PC-9 (cell line): Measurements from ENCODE around the gene PI4KA. TPM values are rescaled to one million over a fixed set of nuclear protein-coding genes. Genes with fewer than 3 reads are reported as not detected.
A peak's percentile ranks its signal among the peaks of the same experiment; 100 is the strongest.
"Not testable (repeated sequence)": the region's sequence is repeated elsewhere in the genome, so short reads cannot be mapped to it uniquely, and the experiment has no call there.

Source experiments
- BruUV-seq: library from RNA; stranded (reverse); fragments of 400-500 nt; replicated peaks from 2 replicates; lab custom pipeline; 2021; lab: Mats Ljungman, UMichigan
- CTCF ChIA-PET: fragments of 300-600 bp; sonication (Branson Sonifier 250); formaldehyde crosslinking; loops from one replicate; lab custom pipeline; 2022; ENCODE audit warnings: antibody characterized with exemption; lab: Charles Lee
- POLR2A ChIA-PET: fragments of 300-600 bp; sonication (Branson Sonifier 250); formaldehyde crosslinking; loops from one replicate; lab custom pipeline; 2022; ENCODE audit warnings: antibody characterized with exemption; ENCODE audit not compliant: unreplicated experiment; lab: Charles Lee
- DNase-seq, 2 experiments: peaks; one replicate each; pipeline versions ENCODE4 v3.0.0 to v3.0.0-alpha.2; 2015 to 2022; ENCODE audit warnings: mixed read lengths in 1 of 2
- H2AFZ ChIP-seq: fragments of 200-600 bp; sonication (generic); 2 replicates; pipeline ENCODE4 v1.8.1; 2017; ENCODE audit warnings: antibody characterized with exemption
- H3F3A ChIP-seq: fragments of 200-600 bp; sonication (generic); 2 replicates; pipeline ENCODE4 v1.8.1; 2017; ENCODE audit warnings: antibody characterized with exemption, mild to moderate bottlenecking, low read depth; ENCODE audit not compliant: insufficient read depth
- H3K27ac ChIP-seq: fragments of 200-600 bp; sonication (generic); 2 replicates; pipeline ENCODE4 v1.6.1; 2016; ENCODE audit warnings: mixed run types
- H3K27me3 ChIP-seq: fragments of 200-600 bp; sonication (generic); 2 replicates; pipeline ENCODE4 v1.6.1; 2016; ENCODE audit warnings: low read depth, mixed run types; ENCODE audit not compliant: insufficient read depth
- H3K36me3 ChIP-seq: fragments of 200-600 bp; sonication (generic); 2 replicates; pipeline ENCODE4 v1.6.1; 2016; ENCODE audit warnings: low read depth, mixed run types
- H3K4me1 ChIP-seq: fragments of 200-600 bp; sonication (generic); replicated peaks from 2 replicates; pipeline ENCODE4 v1.6.1; 2016; ENCODE audit warnings: mixed run types; ENCODE audit not compliant: insufficient read depth
- H3K4me2 ChIP-seq: fragments of 200-600 bp; sonication (generic); 2 replicates; pipeline ENCODE4 v1.6.1; 2017; ENCODE audit warnings: mixed run types
- H3K4me3 ChIP-seq: fragments of 200-600 bp; sonication (generic); 2 replicates; pipeline ENCODE4 v1.6.1; 2016; ENCODE audit warnings: mixed run types
- H3K79me2 ChIP-seq: fragments of 200-600 bp; sonication (generic); 2 replicates; pipeline ENCODE4 v1.6.1; 2017; ENCODE audit warnings: low read depth, mixed run types
- H3K9me2 ChIP-seq: fragments of 200-600 bp; sonication (generic); 2 replicates; pipeline ENCODE4 v1.8.1; 2017; ENCODE audit warnings: mild to moderate bottlenecking; ENCODE audit not compliant: insufficient read depth
- H3K9me3 ChIP-seq: fragments of 200-600 bp; sonication (generic); 2 replicates; pipeline ENCODE4 v1.8.1; 2016; ENCODE audit warnings: low read depth; ENCODE audit not compliant: insufficient read depth
- H4K20me1 ChIP-seq: fragments of 200-600 bp; sonication (generic); 2 replicates; pipeline ENCODE4 v1.8.1; 2017; ENCODE audit not compliant: insufficient read depth
- intact Hi-C: fragments of 100-400 bp; cut with micrococcal nuclease; formaldehyde crosslinking; loops from one replicate; pipeline ENCODE4 v1.10.0; 2022; ENCODE audit not compliant: unreplicated experiment
- total RNA-seq: library from RNA; stranded (reverse); gene quantifications from 2 replicates; pipeline ENCODE4 v1.2.3, GENCODE V29; 2021

The PI4KA gene
- total RNA-seq, 1 experiment from 2014 or later, result 27.9 TPM

- BruUV-seq, H4K20me1 ChIP-seq, H3K9me2 ChIP-seq, POLR2A ChIA-PET, H2AFZ ChIP-seq, H3K4me2 ChIP-seq, H3K36me3 ChIP-seq, H3K4me1 ChIP-seq, DNase-seq, H3K27ac ChIP-seq, H3K9me3 ChIP-seq, intact Hi-C loops, H3K27me3 ChIP-seq, H3F3A ChIP-seq, H3K79me2 ChIP-seq, H3K4me3 ChIP-seq, CTCF ChIA-PET: not testable (repeated sequence)
These were observed 151.0 kb downstream of the PI4KA start for GRCh38 chr22:20707549-20708118.

- H3K4me1 ChIP-seq, H3K36me3 ChIP-seq, H4K20me1 ChIP-seq, H3F3A ChIP-seq, H3K27ac ChIP-seq, H3K9me3 ChIP-seq, BruUV-seq, H3K27me3 ChIP-seq, H3K9me2 ChIP-seq, H2AFZ ChIP-seq, H3K79me2 ChIP-seq: not testable (repeated sequence)
- H3K4me2 ChIP-seq, result peak overlapping the region; percentile 67
- peak in 1 of 2 experiments; percentile 29 for DNase-seq
- ChIA-PET POLR2A (interaction anchor here (0.7 kb wide), 1 partner anchor 19 kb away, joined by 6 read pairs; no protein-coding TSS in a partner anchor), CTCF (interaction anchor here (0.5 kb wide), 1 partner anchor 16 kb away, joined by 7 read pairs; no protein-coding TSS in a partner anchor)
- intact Hi-C loops, result loop anchor here (5.0 kb wide), 1 partner anchor 137 kb away; no protein-coding TSS in a partner anchor
- H3K4me3 ChIP-seq, result peak overlapping the region; percentile 38; the same call in 1 of the 2 replicates
These were observed 154.6 kb downstream of the PI4KA start for GRCh38 chr22:20703816-20704609.

- H3K4me2 ChIP-seq, result peak overlapping the region; percentile 67; the same call in 1 of the 2 replicates
- DNase-seq, H2AFZ ChIP-seq, BruUV-seq, H3K27me3 ChIP-seq, H3K79me2 ChIP-seq, H3K27ac ChIP-seq, POLR2A ChIA-PET, H3F3A ChIP-seq, H3K36me3 ChIP-seq, H3K9me3 ChIP-seq, H4K20me1 ChIP-seq, H3K4me1 ChIP-seq, H3K9me2 ChIP-seq: not testable (repeated sequence)
- H3K4me3 ChIP-seq, result peak overlapping the region; percentile 38; the same call in 1 of the 2 replicates
- intact Hi-C loops, result loop anchor here (5.0 kb wide), 1 partner anchor 136 kb away; no protein-coding TSS in a partner anchor
- CTCF ChIA-PET, result interaction anchor here (0.5 kb wide), 1 partner anchor 15 kb away, joined by 7 read pairs; no protein-coding TSS in a partner anchor
These were observed 155.2 kb downstream of the PI4KA start for GRCh38 chr22:20703414-20703806.

- POLR2A ChIA-PET, result interaction anchor here (0.6 to 0.7 kb wide), 2 partner anchors 58 to 133 kb away, joined by 3 to 4 read pairs; no protein-coding TSS in a partner anchor
- Histone ChIP-seq H3K27ac (peak overlapping the region; percentile 37; the same call in 1 of the 2 replicates), H2AFZ (peak overlapping the region; percentile 68), H3K4me2 (peak overlapping the region; percentile 58), H3K4me3 (peak overlapping the region; percentile 53; the same call in 1 of the 2 replicates)
- DNase-seq, result peak; percentile 89
- H3K9me3 ChIP-seq, H3K4me1 ChIP-seq, H4K20me1 ChIP-seq, H3K27me3 ChIP-seq, H3K9me2 ChIP-seq, H3K79me2 ChIP-seq, BruUV-seq, H3F3A ChIP-seq, H3K36me3 ChIP-seq: not testable (repeated sequence)
- CTCF ChIA-PET, result interaction anchor here (0.5 kb wide), 1 partner anchor 15 kb away, joined by 7 read pairs; no protein-coding TSS in a partner anchor
- intact Hi-C loops, result loop anchor here (5.0 kb wide), 1 partner anchor 135 kb away; no protein-coding TSS in a partner anchor
These were observed 155.8 kb downstream of the PI4KA start for GRCh38 chr22:20702546-20703413.

GRCh38 chr22:20702175-20702545, 156.5 kb downstream of the PI4KA start:
- intact Hi-C loops, result loop anchor here (5.0 kb wide), 1 partner anchor 135 kb away; no protein-coding TSS in a partner anchor
- H3K27ac ChIP-seq, BruUV-seq, CTCF ChIA-PET, H3K27me3 ChIP-seq, H3K9me3 ChIP-seq, H4K20me1 ChIP-seq, POLR2A ChIA-PET, H3K36me3 ChIP-seq, H3F3A ChIP-seq, H3K4me1 ChIP-seq, H3K79me2 ChIP-seq, H3K9me2 ChIP-seq: not testable (repeated sequence)
- DNase-seq, result peak in 1 of 2 experiments; percentile 17
- Histone ChIP-seq H3K4me2 (peak overlapping the region; percentile 79; the same call in 1 of the 2 replicates), H2AFZ (peak overlapping the region; percentile 68), H3K4me3 (peak overlapping the region; percentile 53; the same call in 1 of the 2 replicates)

GRCh38 chr22:20701680-20702136, 156.9 kb downstream of the PI4KA start:
- H3K4me1 ChIP-seq, H2AFZ ChIP-seq, H3K27ac ChIP-seq, H3K9me3 ChIP-seq, H3K27me3 ChIP-seq, CTCF ChIA-PET, H3F3A ChIP-seq, H3K36me3 ChIP-seq, DNase-seq, H3K9me2 ChIP-seq, H3K79me2 ChIP-seq, H4K20me1 ChIP-seq: not testable (repeated sequence)
- TSS peak; percentile 52 for BruUV-seq
- Histone ChIP-seq H3K4me2 (peak overlapping the region; percentile 79), H3K4me3 (peak overlapping the region; percentile 53; the same call in 1 of the 2 replicates)
- intact Hi-C loops, result loop anchor here (5.0 kb wide), 1 partner anchor 134 kb away; no protein-coding TSS in a partner anchor
- POLR2A ChIA-PET, result interaction anchor here (0.7 kb wide), 1 partner anchor 489 kb away, joined by 3 read pairs; no protein-coding TSS in a partner anchor
